Raji (cell line): ENCODE measurements around the gene MAP2K3.

Source experiments
- POLR2A ChIP-seq: IDR thresholded peaks from 2 replicates; pipeline ENCODE4 v1.6.1; 2011; ENCODE audit warnings: low read depth, low read length, control low read depth; ENCODE audit not compliant: insufficient read depth

MAP2K3 gene

GRCh38 chr17:21285164-21286065 lies 904 bp downstream of the MAP2K3 start:
- TF ChIP-seq POLR2A: no peak; the same call in 1 of the 2 replicates

- peak; percentile 33; the same call in 1 of the 2 replicates for TF ChIP-seq POLR2A
These were observed 1.7 kb downstream of the MAP2K3 start for GRCh38 chr17:21286066-21286770.

DNA sequence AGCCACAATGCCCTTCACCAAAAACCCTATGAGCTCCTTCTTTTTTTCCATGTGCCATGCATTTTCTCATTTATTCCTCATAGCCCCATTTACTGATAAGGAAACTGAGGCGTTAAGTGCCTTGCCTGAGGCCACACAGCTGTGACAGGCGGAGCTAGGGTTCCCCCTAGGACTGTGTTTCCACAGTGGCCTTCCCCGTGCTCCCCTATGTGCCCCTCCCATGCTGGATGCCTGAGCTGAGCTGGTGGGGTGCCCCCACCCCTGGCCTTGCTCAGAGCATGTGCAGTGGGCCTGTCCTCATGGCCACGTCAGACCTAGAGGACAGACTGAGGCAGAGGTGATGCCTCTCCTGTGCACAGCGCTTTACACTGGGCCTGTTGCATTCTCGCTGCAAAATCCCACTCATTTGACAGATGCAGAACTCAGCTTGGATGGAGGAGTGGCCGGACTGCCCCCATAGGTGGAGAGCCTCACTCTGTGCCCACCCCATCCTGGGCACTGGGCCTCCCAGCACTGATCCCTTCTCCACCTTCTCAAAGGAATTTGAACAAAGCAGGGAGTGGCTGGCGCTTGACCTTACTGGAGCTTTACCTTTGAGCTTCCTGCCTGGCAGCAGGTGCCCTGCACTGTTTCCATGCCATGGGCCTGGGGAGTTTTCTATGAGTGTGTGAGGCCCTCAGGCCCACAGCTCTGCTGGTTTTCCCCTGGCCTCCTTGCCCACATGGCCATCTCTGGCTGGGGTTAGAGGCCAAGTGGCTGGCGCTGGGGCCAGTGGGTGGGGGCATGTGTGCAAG lies 2.6 kb downstream of the MAP2K3 start:
- TF ChIP-seq POLR2A: no peak

GRCh38 chr17:21287703-21288449 lies 3.4 kb downstream of the MAP2K3 start:
- TF ChIP-seq POLR2A: peak; percentile 61

- TF ChIP-seq POLR2A: no peak
These were observed 4.1 kb downstream of the MAP2K3 start for GRCh38 chr17:21288571-21289017.

- TF ChIP-seq POLR2A: no peak
These were observed 4.8 kb downstream of the MAP2K3 start for GRCh38 chr17:21289175-21289901.

- TF ChIP-seq POLR2A: no peak
These were observed 5.5 kb downstream of the MAP2K3 start for GRCh38 chr17:21289902-21290571.

GRCh38 chr17:21291357-21291756 lies 6.8 kb downstream of the MAP2K3 start:
- TF ChIP-seq POLR2A: no peak

- TF ChIP-seq POLR2A: no peak
These were observed 7.4 kb downstream of the MAP2K3 start for GRCh38 chr17:21291862-21292261.

DNA sequence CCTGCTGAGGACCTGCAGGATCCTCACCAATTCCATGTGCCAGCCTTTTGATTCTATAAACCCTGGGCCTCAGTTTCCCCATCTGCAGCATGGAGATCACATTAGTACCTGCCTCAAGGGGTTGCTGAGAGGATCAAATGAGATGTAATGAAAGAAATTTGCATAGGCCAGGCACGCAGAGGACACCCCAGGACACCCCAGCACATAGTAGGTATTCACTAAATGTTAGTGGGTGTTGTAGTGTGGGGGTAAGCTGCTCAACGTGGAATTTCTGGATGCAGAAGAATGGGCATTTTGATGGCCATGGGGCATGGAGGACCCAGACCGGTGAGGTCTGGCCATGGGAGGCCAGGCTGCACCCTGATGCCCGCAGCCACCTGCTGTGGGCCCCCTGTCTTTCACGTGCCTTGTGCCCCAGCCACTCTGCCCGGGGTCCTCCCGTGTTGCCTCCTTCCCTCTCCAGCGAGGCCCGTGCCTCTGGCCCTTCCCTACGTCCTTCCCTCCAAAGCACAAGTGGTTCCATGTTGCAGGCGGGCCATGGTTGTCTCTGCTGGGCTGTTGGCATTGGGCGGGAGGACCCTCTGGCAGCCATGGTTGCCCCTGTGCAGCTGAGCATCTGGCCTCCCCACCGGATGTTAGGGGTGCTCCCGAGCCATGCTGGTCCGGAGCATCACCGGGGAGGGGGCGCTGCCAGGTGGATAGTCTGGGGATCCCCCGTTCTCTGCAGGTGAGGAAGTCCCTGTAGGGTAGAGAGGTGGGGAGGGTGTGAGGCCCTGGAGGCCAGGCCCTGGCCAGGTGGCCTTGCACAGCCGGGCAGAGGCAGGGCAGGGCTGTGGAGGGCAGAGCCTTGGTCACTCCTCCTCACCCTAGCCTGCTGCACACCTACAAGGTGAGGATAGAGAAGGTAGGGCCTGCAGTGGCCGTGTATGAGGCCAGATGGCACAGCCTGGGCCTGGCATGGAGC lies 8.6 kb downstream of the MAP2K3 start:
- no peak for TF ChIP-seq POLR2A

- no peak for TF ChIP-seq POLR2A
These were observed 9.3 kb downstream of the MAP2K3 start for GRCh38 chr17:21293831-21294210.

DNA sequence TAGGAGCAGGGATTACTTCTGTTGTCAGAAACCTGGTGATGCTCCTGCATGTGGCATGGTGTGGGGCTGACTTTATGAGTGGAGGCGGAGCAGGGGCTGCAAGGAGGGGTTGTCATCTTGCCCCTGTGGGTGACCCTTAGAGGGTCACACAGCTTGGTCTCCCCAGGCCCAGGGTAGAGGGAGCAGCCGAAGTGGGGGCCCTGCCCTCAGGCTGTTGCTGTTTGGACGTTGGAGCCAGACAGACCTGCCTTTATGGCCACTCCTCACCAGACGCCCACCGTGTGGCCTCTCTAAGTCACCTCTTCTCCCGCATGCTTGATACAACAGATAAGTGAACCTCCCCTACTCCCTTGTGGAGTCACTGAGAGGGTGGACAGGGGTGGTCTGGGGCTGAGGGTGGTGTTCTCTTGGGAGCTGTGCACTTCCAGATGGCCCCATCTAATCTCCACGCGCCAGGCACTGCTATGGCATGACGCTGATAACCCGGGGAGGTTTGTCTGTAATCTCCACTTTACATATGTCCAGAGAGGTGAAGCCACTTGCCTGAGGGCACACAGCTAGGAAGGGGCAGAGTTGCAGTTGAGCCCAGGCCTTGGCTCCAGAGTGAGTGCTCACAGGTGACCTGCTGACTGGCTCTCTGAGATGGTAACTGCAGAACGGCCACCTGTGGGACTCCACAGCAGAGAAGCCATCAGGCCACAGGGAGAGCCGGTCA lies 10.0 kb downstream of the MAP2K3 start:
- TF ChIP-seq POLR2A: no peak
